HG03139 (cell line): ENCODE data around the gene ZNF442.
"Not testable (repeated sequence)": the region's sequence is repeated elsewhere in the genome, so short reads cannot be mapped to it uniquely, and the experiment has no call there.

ENCODE experiments used
- ATAC-seq: cut with Tn5 transposase; IDR thresholded peaks from one replicate; pipeline ENCODE4 v1.9.1; 2021; ENCODE audit not compliant: unreplicated experiment

Gene ZNF442

DNA sequence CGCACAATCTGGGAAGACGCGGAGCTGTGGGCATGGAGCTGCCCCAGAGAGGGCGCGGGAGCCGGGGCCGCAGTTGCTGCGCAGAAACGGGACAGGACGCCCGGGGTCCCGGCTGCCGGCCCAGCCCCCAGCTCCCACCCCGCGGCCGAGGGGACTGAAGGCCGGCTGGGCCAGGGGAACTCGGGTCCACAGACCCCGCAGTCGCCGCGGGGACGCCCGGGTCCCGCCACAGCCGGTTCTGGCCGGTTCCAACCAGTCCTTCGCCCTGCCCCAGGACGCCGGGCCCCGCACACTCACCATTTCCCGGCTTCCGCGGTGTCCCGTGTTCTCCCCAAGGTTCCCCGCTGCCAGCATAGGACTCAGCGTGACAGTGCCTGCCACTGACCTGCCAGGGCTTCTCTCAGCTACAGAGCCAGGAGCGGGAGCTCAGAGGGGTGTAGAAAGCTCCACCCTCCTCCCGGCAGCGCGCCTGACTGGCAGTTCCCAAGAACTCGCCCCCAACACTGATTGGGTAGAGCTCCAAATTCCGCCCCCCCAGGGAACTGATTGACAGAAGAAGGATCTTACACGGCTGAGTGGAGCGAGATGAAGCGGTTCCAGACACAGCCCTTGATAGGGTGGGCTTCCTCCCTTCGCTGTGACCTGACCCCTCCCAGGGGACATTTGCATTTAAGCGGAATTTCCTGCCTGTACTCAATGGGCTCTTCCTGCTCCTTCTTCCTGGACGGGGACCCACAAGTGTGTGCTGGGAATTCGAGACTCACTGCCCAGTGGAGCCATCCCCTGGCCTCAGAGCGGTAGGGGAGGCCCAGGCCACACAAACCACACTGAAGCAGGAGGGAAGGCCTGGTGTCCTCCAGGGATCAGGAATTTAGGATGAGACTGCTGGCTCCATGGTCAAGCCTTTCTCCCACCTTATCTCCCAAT is at the start of gene ZNF442:
ZNF442 (minus strand) TSS at position 448 of the 927 bp plus-strand sequence. CDS start 2,052 bp downstream, outside the sequence.
- ATAC-seq: peak; percentile 79

DNA sequence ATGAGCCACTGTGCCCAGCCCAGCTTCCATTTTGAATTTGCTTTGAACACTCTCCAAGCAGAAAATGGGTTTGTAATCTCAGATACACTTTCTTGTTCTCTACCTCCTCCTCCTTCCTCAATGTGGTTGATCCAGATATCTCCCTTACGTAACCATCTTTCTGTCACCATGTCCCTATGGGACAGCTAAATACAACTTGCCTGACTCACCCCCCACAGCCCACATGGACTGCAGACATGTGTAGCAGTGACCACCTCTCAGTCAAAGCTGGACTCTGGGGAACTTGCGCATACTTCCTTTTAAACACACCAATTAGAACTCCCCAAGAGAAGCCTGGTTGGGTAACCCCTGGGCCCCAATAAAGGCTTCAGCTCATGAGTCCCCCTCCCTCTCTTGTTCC is 46.4 kb upstream of the ZNF442 start:
- no peak for ATAC-seq

DNA sequence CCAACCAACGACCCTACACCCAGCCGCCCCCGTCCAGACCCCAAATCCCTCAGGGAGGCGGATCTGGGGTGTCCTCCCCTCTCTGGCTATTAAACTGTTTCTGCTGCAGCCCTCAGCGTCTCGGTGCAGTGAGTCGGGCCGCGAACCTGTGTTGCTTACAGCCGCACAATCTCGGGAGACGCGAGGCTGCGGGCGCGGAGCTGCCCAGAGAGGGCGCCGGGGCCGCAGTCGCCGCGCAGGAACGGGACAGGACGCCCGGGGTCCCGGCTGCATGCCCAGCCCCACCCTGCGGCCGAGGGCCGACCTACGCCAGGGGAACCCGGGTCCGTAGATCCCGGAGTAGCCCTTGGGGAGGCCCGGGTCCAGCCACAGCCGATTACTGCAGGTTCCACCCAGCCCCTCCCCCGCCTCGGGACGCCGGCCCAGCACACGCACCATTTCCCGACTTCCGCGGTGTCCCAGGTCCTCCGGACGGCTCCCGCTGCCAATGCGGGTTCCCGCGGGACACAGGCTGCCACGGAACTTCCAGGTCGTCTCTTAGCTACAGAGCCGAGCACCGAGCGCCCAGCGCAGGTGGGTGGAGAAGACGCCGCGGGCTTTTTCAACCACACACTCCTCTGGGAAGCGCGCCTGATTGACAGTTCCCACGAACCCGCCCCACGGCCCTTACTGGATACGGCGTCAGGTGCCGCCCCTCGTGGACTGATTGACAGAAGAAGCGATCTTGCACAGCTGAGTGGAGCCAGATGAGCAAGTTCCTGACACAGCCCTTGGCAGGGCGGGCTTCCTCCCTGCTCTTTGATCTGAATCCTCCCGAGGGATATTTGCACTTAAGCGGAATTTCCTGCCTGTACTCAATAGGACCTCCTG is 35.4 kb upstream of the ZNF442 start, which contains the start of gene ZNF799:
ZNF799 (minus strand) TSS at position 639 of the 870 bp plus-strand sequence; CDS start at position 438, 201 bp downstream.
- peak; percentile 76 for ATAC-seq

DNA sequence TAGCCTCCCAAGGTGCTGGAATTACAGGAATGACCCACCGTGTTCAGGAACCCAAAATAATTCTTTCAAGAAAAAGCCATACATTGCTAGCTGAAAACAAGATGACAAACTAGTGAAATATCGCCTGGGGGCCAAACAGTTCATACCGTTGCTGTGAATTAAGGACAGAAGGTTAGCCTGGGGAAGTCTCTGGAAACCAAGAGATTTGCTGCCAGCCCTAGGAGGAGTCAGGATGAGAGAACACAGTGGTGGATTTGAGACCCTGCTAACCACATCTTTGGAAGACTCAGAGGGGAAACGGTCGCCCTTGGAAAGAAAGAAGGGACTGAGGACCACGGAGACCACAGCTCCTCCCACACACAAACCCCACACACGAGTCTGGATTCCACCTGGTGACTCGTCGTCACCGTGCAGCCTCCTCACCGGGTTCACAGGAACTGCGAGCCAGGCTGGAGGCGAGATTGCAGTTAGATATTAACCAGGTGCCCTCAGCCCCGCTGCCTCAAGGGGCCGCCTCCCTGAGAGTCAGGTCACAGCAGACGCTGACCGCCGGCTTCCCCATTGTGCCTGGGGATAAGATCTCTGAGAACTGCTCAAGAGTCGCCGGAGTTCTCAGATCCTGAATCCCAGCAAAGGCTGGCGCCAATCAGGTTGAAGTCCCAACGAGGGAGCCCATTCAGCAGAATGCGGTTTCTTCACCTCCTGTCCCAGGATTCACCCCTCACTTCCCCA is 34.6 kb upstream of the ZNF442 start:
- ATAC-seq: peak; percentile 35

DNA sequence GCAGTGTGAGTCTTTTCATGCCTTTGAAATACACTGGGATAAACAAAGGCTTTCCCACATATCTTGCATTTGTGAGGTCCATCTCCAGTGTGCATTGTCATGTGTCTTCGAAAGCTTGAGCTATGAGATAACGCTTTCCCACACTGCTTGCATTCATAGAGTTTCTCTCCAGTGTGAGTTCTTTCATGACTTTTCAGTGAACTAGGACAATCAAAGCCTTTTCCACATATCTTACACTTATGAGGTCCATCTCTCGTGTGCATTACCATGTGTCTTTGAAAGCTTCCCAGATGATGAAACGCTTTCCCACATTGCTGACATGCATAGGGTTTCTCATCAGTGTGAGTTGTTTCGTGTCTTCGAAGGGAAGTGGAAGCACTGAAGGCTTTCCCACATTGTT is 25.7 kb upstream of the ZNF442 start:
- not testable (repeated sequence) for ATAC-seq

DNA sequence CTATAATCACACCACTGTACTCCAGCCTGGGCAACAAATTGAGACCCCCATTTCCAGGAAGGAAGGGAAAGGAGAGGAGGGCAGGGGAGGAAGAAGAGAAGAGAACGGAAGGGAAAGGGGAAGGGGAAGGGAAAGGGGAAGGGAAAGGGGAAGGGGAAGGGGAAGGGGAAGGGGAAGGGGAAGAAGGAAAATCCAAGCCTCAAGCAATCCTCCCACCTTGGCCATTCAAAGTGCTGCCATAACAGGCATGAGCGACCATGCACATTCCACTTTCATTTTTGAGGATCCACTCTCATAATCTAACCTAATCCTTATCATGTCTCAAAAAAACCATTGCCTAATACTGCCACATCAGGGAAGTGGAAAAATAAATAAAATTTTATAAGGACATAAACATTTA is 20.9 kb upstream of the ZNF442 start:
- not testable (repeated sequence) for ATAC-seq

DNA sequence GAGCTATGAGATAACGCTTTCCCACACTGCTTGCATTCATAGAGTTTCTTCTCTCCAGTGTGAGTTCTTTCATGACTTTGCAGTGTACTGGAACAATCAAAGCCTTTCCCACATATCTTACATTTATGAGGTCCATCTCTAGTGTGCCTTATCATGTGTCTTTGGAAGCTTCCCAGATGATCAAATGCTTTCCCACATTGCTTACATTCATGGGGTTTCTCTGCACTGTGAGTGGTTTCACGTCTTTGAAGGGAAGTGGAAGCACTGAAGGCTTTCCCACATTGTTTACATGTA is 14.9 kb upstream of the ZNF442 start:
- ATAC-seq: no peak

DNA sequence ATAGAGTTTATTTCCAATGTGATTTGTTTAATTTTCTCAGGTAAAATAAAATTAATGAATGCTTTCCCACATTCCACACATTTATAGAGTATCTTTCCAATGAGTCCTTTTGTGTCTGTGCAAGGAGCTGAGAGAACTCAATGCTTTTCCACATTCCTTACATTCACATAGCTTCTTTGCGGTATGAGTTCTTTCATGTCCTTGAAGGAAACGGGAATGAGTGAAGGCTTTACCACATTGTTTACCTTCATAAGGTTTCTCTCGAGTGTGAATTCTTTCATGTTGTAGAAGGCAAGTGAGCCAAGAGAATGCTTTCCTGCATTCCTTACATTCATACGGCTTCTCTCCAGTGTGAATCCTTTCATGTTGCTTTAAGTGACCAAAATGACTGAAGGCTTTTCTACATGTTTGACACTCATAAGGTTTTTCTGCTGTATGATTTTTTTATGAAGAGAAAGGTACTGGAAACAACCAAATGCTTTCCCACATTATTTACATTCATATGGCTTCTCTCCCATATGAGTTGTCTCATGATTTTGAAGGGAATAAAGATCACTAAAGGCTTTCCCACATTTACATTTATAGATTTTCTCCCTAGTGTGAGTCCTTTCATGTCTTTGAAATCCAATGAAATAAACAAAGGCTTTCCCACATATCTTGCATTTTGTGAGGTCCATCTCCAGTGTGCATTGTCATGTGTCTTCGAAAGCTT is 14.4 kb upstream of the ZNF442 start:
- no peak for ATAC-seq

DNA sequence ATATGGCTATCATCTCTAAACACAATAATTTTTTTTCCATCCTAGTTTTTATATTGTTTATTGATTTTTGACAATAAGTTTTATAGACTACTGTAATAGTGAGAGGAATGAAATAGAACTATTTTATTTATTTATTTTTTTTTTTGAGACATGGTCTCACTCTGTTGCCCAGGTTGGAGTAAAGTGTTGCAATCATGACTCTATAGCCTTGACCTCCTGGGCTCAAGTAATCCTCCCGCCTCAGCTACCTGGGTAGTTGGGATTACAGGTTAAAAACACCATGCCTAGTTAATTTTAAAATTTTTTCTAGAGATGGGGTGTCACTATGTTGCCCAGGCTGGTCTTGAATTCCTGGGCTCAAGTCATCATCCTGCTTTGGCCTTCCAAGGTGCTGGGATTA is 8.5 kb upstream of the ZNF442 start:
- no peak for ATAC-seq

DNA sequence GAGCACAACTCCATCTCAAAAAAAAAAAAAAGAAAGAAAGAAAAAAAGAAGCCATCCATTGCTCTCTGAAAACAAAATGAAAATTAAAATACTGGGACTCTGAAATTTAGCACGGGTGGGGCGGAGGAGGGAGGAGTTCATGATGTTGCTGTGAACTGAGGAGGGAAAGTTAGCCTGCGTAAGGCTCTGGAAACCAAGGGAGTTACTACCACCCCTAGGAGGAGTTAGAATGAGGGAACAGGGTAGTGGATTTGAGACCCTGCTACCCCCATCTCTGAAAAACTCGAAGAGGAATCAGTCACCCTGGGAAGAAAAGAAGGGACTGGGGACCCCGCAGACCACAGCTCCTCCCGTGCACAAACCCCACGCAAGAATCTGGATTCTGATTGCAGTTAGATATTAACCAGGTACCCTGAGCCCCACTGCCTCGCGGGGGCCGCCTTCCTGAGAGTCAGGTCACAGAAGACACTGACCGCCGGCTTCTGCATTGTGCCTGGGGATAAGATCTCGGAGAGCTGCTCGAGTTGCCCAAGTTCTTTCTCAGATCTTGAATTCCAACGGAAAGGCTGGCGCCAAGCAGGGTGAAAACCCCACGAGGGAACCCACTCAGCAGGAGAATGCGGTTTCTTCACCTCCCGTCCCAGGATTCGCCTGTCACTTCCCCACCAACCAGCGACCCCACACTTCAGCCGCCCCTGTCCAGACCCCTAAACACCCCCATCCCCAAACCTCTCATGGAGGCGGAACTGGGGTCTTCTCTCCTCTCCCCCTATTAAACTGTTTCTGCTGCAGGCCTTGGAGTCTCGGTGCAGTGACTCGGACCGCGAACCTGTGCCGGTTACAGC is 870 bp downstream of the ZNF442 start:
- no peak for ATAC-seq

DNA sequence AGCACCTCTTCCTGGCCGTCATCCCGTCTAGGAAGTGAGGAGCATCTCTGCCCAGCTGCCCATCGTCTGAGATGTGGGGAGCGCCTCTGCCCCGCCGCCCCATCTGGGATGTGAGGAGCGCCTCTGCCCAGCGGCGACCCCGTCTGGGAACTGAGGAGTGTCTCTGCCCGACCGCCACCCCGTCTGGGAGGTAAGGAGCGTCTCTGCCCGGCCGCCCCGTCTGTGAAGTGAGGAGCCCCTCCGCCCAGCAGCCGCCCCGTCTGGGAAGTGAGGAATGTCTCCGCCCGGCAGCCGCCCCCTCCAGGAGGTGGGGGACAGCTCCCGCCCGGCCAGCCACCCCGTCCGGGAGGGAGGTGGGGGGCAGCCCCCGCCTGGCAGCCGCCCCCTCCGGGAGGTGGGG is 3.2 kb downstream of the ZNF442 start:
- not testable (repeated sequence) for ATAC-seq

DNA sequence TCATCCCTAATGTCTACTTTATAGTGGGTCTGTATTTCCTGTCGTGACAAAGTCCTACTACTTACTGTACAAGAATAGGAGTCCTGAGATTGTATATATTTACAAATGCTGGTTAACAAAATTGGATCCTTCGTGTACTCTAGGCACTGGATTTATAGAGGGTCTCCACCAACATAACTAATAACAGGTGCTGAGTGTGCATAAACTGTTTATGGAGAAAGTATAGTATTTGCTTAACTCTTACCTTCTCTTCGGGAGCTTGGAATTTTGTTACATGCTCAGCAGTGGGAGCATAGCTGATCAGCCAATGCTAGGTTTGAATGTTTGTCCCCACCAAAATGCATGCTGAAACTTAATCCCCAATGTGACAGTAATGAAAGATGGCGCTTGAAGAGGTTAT is 12.1 kb downstream of the ZNF442 start:
- no peak for ATAC-seq

DNA sequence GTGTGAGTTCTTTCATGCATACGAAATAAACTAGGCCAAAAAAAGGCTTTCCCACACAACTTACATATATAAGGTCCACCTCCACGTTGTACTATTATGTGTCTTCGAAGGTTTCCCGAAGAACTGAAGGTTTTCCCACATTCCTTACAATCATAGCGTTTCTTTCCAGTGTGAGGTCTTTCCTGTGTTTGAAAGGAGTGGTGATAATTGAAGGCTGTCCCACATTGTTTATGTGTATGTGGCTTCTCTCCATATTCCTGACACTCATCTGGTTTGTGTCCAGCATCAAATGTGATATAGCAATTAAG is 14.6 kb downstream of the ZNF442 start:
- ATAC-seq: no peak

DNA sequence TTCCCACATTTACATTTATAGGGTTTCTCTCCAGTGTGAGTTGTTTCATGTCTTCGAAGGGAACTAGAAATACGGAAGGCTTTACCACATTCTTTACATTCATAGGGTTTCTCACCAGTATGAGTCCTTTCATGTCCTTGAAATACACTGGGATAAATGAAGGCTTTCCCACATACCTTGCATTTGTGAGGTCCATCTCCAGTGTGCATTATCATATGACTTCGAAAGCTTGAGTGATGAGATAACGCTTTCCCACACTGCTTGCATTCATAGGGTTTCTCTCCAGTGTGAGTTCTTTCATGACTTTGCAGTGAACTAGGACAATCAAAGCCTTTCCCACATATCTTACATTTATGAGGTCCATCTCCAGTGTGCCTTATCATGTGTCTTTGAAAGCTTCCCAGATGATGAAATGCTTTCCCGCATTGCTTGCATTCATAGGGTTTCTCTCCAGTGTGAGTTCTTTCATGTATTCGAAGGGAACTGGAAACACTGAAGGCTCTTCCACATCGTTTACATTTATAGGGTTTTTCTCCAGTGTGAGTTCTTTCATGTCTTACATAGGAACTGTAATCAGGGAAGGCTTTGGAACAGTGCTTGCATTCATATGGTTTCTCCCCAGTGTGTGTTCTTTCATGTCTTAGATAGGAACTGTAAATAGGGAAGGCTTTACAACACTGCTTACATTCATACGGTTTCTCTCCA is 15.1 kb downstream of the ZNF442 start:
- no peak for ATAC-seq

DNA sequence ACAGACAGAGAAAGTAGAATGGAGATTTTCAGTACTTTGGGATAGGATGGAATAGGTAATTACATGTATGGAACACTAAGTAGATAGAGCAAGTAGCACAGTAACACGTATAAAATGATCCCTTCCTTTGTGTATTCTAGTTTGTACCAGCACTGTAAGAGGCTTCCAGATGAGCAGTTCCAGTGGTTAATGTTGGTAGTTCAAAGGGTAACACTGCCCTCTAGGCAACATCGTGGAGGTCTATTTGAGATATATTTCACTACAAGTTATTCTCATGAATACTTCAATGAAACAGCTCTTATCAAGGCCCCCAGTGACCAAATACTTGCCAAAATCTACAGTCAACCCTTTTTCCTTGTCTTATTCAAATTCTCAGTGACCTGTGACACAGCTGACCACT is 18.6 kb downstream of the ZNF442 start:
- ATAC-seq: no peak

DNA sequence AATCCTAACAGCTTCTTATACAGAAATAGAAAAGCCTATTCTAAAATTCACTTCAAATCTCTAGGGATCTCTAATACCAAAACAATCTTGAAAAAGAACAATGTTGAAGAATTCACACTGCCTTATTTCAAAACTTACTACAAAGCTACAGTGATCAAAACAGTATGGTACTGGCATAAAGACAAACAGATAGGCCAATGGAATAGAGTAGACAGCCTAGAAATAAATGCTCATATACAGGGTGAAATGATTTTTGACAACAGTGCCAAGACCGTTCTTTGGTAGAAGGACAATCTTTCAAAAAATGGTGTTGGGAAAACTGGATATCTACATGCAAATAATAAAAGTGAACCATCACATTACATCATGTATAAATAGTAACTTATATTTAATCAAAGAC is 20.3 kb downstream of the ZNF442 start:
- no peak for ATAC-seq

DNA sequence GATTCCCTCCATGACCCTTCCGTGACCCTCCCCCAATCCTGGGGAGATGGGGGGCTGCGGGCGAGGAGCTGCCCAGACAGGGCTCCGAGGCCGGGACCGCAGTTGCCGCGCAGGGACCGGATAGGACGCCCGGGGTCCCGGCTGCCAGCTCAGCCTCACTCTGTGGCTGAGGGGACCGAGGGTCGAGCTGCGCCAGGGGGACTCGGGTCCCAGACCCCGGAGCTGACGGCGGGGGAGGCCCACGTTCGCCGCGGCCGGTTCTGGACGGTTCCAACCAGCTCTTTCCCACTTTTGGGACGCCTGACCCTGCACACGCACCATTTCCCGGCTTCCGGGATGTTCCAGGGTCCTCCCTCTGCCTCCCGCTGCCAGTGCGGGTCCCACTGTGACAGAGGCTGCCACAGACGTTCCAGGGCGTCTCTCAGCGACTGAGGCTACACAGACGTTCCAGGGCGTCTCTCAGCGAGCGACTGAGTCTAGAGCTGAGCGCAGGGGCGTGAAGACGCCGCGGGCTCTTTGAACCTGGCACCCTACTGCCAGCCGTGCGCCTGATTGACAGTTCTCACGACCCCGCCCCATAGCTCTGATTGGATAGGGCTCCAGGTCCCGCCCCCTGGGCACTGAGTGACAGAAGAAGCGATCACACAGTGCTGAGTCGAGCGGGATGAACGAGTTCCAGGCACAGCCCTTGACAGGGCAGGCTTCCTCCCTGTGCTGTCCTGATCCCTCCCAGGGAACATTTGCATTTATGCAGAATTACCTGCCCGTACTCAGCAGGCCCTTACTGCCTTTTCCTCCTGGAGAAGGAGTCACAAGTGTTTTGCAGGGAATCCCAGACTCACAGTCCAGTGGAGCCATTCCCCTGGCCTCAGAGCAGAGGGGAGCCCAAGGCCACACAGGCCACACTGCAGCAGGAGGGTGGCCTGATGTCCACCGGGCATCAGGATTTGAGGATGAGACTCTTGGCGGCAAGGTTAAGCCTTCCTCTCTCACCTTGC is 32.0 kb downstream of the ZNF442 start, which contains the start of gene ZNF563:
ZNF563 (minus strand) TSS at position 472 of the 998 bp plus-strand sequence; CDS start at position 321, 151 bp downstream.
- ATAC-seq: peak; percentile 77
